Fibroblast of lung (primary cell): ENCODE measurements around the gene OR2T10. TPM values are rescaled to one million over a fixed set of nuclear protein-coding genes. Genes with fewer than 3 reads are reported as not detected.

Source experiments
- polyA plus RNA-seq, 2 donors: library from polyadenylated mRNA; depleted of rRNA in 1 of 2; stranded (reverse) in 1 of 2; unstranded in 1 of 2; fragments of >200 nt; gene quantifications; 2 replicates each; pipeline ENCODE4 v1.2.1, GENCODE V29; 2011 to 2012; ENCODE audit warnings: missing spikeins in 1 of 2
- total RNA-seq: library from RNA; depleted of rRNA; stranded (reverse); fragments of >200 nt; gene quantifications from 2 replicates; pipeline ENCODE4 v1.2.1, GENCODE V29; 2014

Gene OR2T10
- total and polyA plus RNA-seq, 2 donors (not counting 1 experiment from before 2014, with no cell fraction given): not detected

Other genes starting within 250 kb of the OR2T10 start
- gene OR14C36, start 248.9 kb downstream of the OR2T10 start, total RNA-seq: not detected in 2 replicates
- not detected in 2 replicates for gene OR14C36, start 248.9 kb downstream of the OR2T10 start, polyA plus RNA-seq
- not detected in 2 replicates for gene OR2T4, start 236.0 kb downstream of the OR2T10 start, total RNA-seq
- not detected in 2 replicates for gene OR2T4, start 236.0 kb downstream of the OR2T10 start, polyA plus RNA-seq
- gene OR2T6, start 222.0 kb downstream of the OR2T10 start, total RNA-seq: not detected in 2 replicates
- not detected in 2 replicates for gene OR2T6, start 222.0 kb downstream of the OR2T10 start, polyA plus RNA-seq
- not detected in 2 replicates for gene OR2T1, start 194.7 kb downstream of the OR2T10 start, total RNA-seq
- not detected in 2 replicates for gene OR2T1, start 194.7 kb downstream of the OR2T10 start, polyA plus RNA-seq
- not detected in 2 replicates for gene OR2T2, start 152.1 kb downstream of the OR2T10 start, total RNA-seq
- not detected in 2 replicates for gene OR2T2, start 152.1 kb downstream of the OR2T10 start, polyA plus RNA-seq
- not detected in 2 replicates for gene OR2T3, start 124.3 kb downstream of the OR2T10 start, total RNA-seq
- not detected in 2 replicates for gene OR2T3, start 124.3 kb downstream of the OR2T10 start, polyA plus RNA-seq
- gene OR2T5, start 109.1 kb downstream of the OR2T10 start, total RNA-seq: not detected in 2 replicates
- not detected in 2 replicates for gene OR2T5, start 109.1 kb downstream of the OR2T10 start, polyA plus RNA-seq
- gene OR2G6, start 89.6 kb downstream of the OR2T10 start, total RNA-seq: not detected in 2 replicates
- not detected in 2 replicates for gene OR2G6, start 89.6 kb downstream of the OR2T10 start, polyA plus RNA-seq
- gene OR2T29, start 34.9 kb downstream of the OR2T10 start, total RNA-seq: not detected in 2 replicates
- not detected in 2 replicates for gene OR2T29, start 34.9 kb downstream of the OR2T10 start, polyA plus RNA-seq
- not detected in 2 replicates for gene OR2T34, start 22.9 kb downstream of the OR2T10 start, total RNA-seq
- gene OR2T34, start 22.9 kb downstream of the OR2T10 start, polyA plus RNA-seq: not detected in 2 replicates
- not detected in 2 replicates for gene OR2T11, start 37.4 kb upstream of the OR2T10 start, total RNA-seq
- not detected in 2 replicates for gene OR2T11, start 37.4 kb upstream of the OR2T10 start, polyA plus RNA-seq
- not detected in 2 replicates for gene OR2T35, start 47.6 kb upstream of the OR2T10 start, total RNA-seq
- gene OR2T35, start 47.6 kb upstream of the OR2T10 start, polyA plus RNA-seq: 0.03 TPM in 1 of 2 replicates, not detected in the other
- gene OR2T27, start 57.8 kb upstream of the OR2T10 start, total RNA-seq: not detected in 2 replicates
- gene OR2T27, start 57.8 kb upstream of the OR2T10 start, polyA plus RNA-seq: not detected in 2 replicates
- not detected in 2 replicates for gene OR14I1, start 105.1 kb upstream of the OR2T10 start, total RNA-seq
- gene OR14I1, start 105.1 kb upstream of the OR2T10 start, polyA plus RNA-seq: not detected in 2 replicates
- gene LYPD8, start 158.1 kb upstream of the OR2T10 start, total RNA-seq: 0.17 TPM in 1 of 2 replicates, not detected in the other
- gene LYPD8, start 158.1 kb upstream of the OR2T10 start, polyA plus RNA-seq: not detected in 2 replicates
- 19.8 and 20.3 TPM in 2 replicates for gene SH3BP5L, start 228.2 kb upstream of the OR2T10 start, total RNA-seq
- 17.5 and 17.9 TPM in 2 replicates for gene SH3BP5L, start 228.2 kb upstream of the OR2T10 start, polyA plus RNA-seq
- 11.6 and 15.5 TPM in 2 replicates for gene ZNF672, start 240.5 kb upstream of the OR2T10 start, total RNA-seq
- gene ZNF672, start 240.5 kb upstream of the OR2T10 start, polyA plus RNA-seq: 10.3 and 13.8 TPM in 2 replicates